Measurements from ENCODE around the gene ARHGAP27. TPM values are rescaled to one million over a fixed set of nuclear protein-coding genes. Genes with fewer than 3 reads are reported as not detected.

The ARHGAP27 gene
- polyA plus RNA-seq, 1 experiment, result 2.3 TPM

- no peaks in the 10 kb centered on the region for H3K36me3 ChIP-seq (ENCODE audit: control insufficient read depth, insufficient read depth, low read length)
- DNase-seq (ENCODE audit: low read depth), result no peak
- POLR2A ChIA-PET, result no interaction called here
- H3K4me3 ChIP-seq (ENCODE audit: low read depth, low read length), result no peak overlapping the region
- no peaks in the 10 kb centered on the region for H3K27me3 ChIP-seq (ENCODE audit: control insufficient read depth, insufficient read depth, low read length)
- CTCF ChIA-PET, result interaction anchor here (1.4 to 2.3 kb wide), 2 partner anchors 9 to 128 kb away, joined by 3 to 6 read pairs; no protein-coding TSS in a partner anchor
- TF ChIP-seq CTCF (IDR thresholded peaks at IDR 0.05; ENCODE audit: insufficient read depth, low read depth, low read length), result no peak
Observed at GRCh38 chr17:45403906-45404490, 28.7 kb downstream of the ARHGAP27 start.

GRCh38 chr17:45402916-45403315 is 29.8 kb downstream of the ARHGAP27 start:
- H3K4me3 ChIP-seq (ENCODE audit: low read depth, low read length), result no peak overlapping the region
- TF ChIP-seq CTCF (IDR thresholded peaks at IDR 0.05; ENCODE audit: insufficient read depth, low read depth, low read length), result no peak
- no peaks in the 10 kb centered on the region for H3K27me3 ChIP-seq (ENCODE audit: control insufficient read depth, insufficient read depth, low read length)
- POLR2A ChIA-PET, result no interaction called here
- CTCF ChIA-PET, result interaction anchor here (2.3 kb wide), 1 partner anchor 8 kb away, joined by 6 read pairs; no protein-coding TSS in a partner anchor
- no peaks in the 10 kb centered on the region for H3K36me3 ChIP-seq (ENCODE audit: control insufficient read depth, insufficient read depth, low read length)
- no peak for DNase-seq (ENCODE audit: low read depth)

- Histone ChIP-seq H3K4me3 (ENCODE audit: low read depth, low read length) (no peak overlapping the region), H3K36me3 (ENCODE audit: control insufficient read depth, insufficient read depth, low read length) (no peaks in the 10 kb centered on the region), H3K27me3 (ENCODE audit: control insufficient read depth, insufficient read depth, low read length) (no peaks in the 10 kb centered on the region)
- DNase-seq (ENCODE audit: low read depth), result no peak
- ChIA-PET POLR2A (no interaction called here), CTCF (no interaction called here)
- TF ChIP-seq CTCF (IDR thresholded peaks at IDR 0.05; ENCODE audit: insufficient read depth, low read depth, low read length), result no peak
Observed at GRCh38 chr17:45398800-45399199, 33.9 kb downstream of the ARHGAP27 start.

- no peak overlapping the region for H3K4me3 ChIP-seq (ENCODE audit: low read depth, low read length)
- H3K36me3 ChIP-seq (ENCODE audit: control insufficient read depth, insufficient read depth, low read length), result no peaks in the 10 kb centered on the region
- no peaks in the 10 kb centered on the region; the same call in 1 of the 2 replicates for H3K27me3 ChIP-seq (ENCODE audit: control insufficient read depth, insufficient read depth, low read length)
- POLR2A ChIA-PET, result no interaction called here
- CTCF ChIA-PET, result interaction anchor here (0.7 to 6.4 kb wide), 4 partner anchors 13 to 111 kb away, joined by 3 to 50 read pairs (median 4); no protein-coding TSS in a partner anchor
- DNase-seq (ENCODE audit: low read depth), result no peak
- TF ChIP-seq CTCF (IDR thresholded peaks at IDR 0.05; ENCODE audit: insufficient read depth, low read depth, low read length), result no peak
Observed at GRCh38 chr17:45397796-45398195, 34.9 kb downstream of the ARHGAP27 start.

DNA sequence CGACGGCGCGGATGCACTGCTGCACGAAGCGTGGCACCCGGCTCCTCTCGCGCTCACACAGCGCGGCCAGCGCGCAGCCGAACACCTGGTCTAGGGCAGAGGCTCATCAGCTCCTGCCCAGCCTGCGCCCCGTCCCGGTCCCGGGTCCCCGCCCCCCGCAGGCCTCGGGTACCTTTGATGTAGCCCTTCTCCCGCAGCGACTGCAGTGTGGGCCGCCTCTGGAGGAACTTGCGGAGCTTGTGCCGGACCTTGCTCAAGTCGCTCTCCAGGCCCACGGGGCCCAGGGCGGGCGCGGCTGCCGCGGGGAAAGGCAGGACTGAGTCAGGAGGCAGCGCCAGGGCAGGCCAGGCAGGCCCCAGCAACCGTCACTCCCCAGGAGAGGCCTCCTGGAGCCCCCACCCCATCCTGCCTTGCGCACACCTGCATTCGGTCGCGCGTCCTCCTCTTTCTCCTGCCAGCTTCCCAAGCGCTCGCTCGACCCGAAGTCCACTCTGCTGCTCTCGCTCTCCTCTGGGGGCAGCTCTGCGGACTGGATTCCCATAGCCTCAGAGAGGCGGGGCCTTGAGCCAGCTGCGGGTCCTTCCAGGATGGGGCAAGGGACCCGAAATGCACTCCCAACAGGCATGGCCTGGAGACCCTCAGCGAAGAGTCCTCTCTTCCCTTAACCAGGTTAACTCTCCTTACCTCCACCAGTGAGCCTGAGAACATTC is 36.0 kb downstream of the ARHGAP27 start:
- no peak for DNase-seq (ENCODE audit: low read depth)
- no peak for TF ChIP-seq CTCF (IDR thresholded peaks at IDR 0.05; ENCODE audit: insufficient read depth, low read depth, low read length)
- Histone ChIP-seq H3K4me3 (ENCODE audit: low read depth, low read length) (no peak overlapping the region), H3K27me3 (ENCODE audit: control insufficient read depth, insufficient read depth, low read length) (peaks cover 1% of the 10 kb centered on the region; the same call in 1 of the 2 replicates), H3K36me3 (ENCODE audit: control insufficient read depth, insufficient read depth, low read length) (no peaks in the 10 kb centered on the region)
- ChIA-PET CTCF (interaction anchor here (1.3 to 6.4 kb wide), 4 partner anchors 10 to 178 kb away, joined by 6 to 50 read pairs (median 16); no protein-coding TSS in a partner anchor), POLR2A (no interaction called here)

Measured in BJ (cell line).